HepG2 (cell line): Measurements from ENCODE around the gene MAN1A1. TPM values are rescaled to one million over a fixed set of nuclear protein-coding genes. Genes with fewer than 3 reads are reported as not detected.

ENCODE experiments used
- CC2D1A ChIP-seq: sonication (generic); formaldehyde crosslinking; IDR thresholded peaks from 2 replicates; pipeline ENCODE4 v1.8.1; 2023; ENCODE audit warnings: mild to moderate bottlenecking, missing genetic modification reagents
- CENPT ChIP-seq: sonication (generic); formaldehyde crosslinking; IDR thresholded peaks from 2 replicates; pipeline ENCODE4 v1.8.0; 2022; ENCODE audit warnings: low read depth, mild to moderate bottlenecking, moderate library complexity, missing genetic modification reagents
- GABPA ChIP-seq, 2 experiments: IDR thresholded peaks; 2 replicates each; pipeline ENCODE4 v1.6.1; 2011 to 2016; ENCODE audit warnings: low read depth in 2 of 2, low read length in 1 of 2, missing biosample characterization in 1 of 2, missing genetic modification characterization in 1 of 2
- GFI1 ChIP-seq: sonication (generic); formaldehyde crosslinking; IDR thresholded peaks from 2 replicates; pipeline ENCODE4 v1.5.0; 2020; ENCODE audit warnings: missing genetic modification reagents, mild to moderate bottlenecking, borderline replicate concordance
- JUN ChIP-seq: sonication (generic); formaldehyde crosslinking; IDR thresholded peaks from 2 replicates; pipeline ENCODE4 v1.4.0; 2020; ENCODE audit warnings: mild to moderate bottlenecking, missing genetic modification reagents
- MEF2D ChIP-seq: sonication (generic); formaldehyde crosslinking; IDR thresholded peaks from 2 replicates; pipeline ENCODE4 v1.5.1; 2020; ENCODE audit warnings: mild to moderate bottlenecking, missing genetic modification reagents
- MYPOP ChIP-seq: sonication (generic); formaldehyde crosslinking; IDR thresholded peaks from 2 replicates; pipeline ENCODE4 v1.8.1; 2023; ENCODE audit warnings: mild to moderate bottlenecking, moderate library complexity, missing genetic modification reagents
- NFE2 ChIP-seq: sonication (generic); formaldehyde crosslinking; IDR thresholded peaks from 2 replicates; pipeline ENCODE4 v1.4.0; 2020; ENCODE audit warnings: missing genetic modification reagents
- RNF219 ChIP-seq: sonication (generic); formaldehyde crosslinking; IDR thresholded peaks from 2 replicates; pipeline ENCODE4 v1.5.0; 2020; ENCODE audit warnings: mild to moderate bottlenecking, missing genetic modification reagents
- RORA ChIP-seq: sonication (generic); formaldehyde crosslinking; IDR thresholded peaks from 2 replicates; pipeline ENCODE4 v1.5.0; 2020; ENCODE audit warnings: mild to moderate bottlenecking, missing genetic modification reagents, moderate library complexity
- SYNCRIP ChIP-seq: fragments of 200-400 bp; formaldehyde crosslinking; IDR thresholded peaks from 2 replicates; pipeline ENCODE4 v1.6.1; 2018; ENCODE audit warnings: mild to moderate bottlenecking, low read depth, low read length; ENCODE audit not compliant: insufficient read depth
- TCF7 ChIP-seq: sonication (generic); IDR thresholded peaks from 2 replicates; pipeline ENCODE4 v1.6.1; 2016; ENCODE audit warnings: antibody characterized with exemption, low read depth
- TERF1 ChIP-seq: sonication (generic); formaldehyde crosslinking; IDR thresholded peaks from 2 replicates; pipeline ENCODE4 v1.8.0; 2022; ENCODE audit warnings: mild to moderate bottlenecking, missing genetic modification reagents, moderate library complexity
- TRIM22 ChIP-seq: fragments of 450-650 bp; IDR thresholded peaks from 2 replicates; pipeline ENCODE4 v1.6.1; 2017
- ZBTB1 ChIP-seq: sonication (generic); formaldehyde crosslinking; IDR thresholded peaks from 2 replicates; pipeline ENCODE4 v1.4.0; 2020; ENCODE audit warnings: missing genetic modification reagents, borderline replicate concordance
- ZBTB21 ChIP-seq: sonication (generic); formaldehyde crosslinking; IDR thresholded peaks from 2 replicates; pipeline ENCODE4 v1.4.0; 2020; ENCODE audit warnings: missing genetic modification reagents
- ZBTB42 ChIP-seq: sonication (generic); formaldehyde crosslinking; IDR thresholded peaks from 2 replicates; pipeline ENCODE4 v1.5.0; 2020; ENCODE audit warnings: mild to moderate bottlenecking, missing genetic modification reagents
- ZBTB7B ChIP-seq: sonication (generic); formaldehyde crosslinking; IDR thresholded peaks from 2 replicates; pipeline ENCODE4 v1.4.0; 2020; ENCODE audit warnings: missing genetic modification reagents
- ZNF205 ChIP-seq: IDR thresholded peaks from 2 replicates; pipeline ENCODE4 v1.6.1; 2018; ENCODE audit warnings: missing biosample characterization, missing genetic modification reagents
- ZNF275 ChIP-seq: sonication (generic); formaldehyde crosslinking; IDR thresholded peaks from 2 replicates; pipeline ENCODE4 v1.8.0; 2022; ENCODE audit warnings: missing genetic modification reagents, mild to moderate bottlenecking, inconsistent platforms, borderline replicate concordance
- ZNF414 ChIP-seq: sonication (generic); formaldehyde crosslinking; IDR thresholded peaks from 2 replicates; pipeline ENCODE4 v1.5.0; 2020; ENCODE audit warnings: missing genetic modification reagents
- ZNF496 ChIP-seq: sonication (generic); formaldehyde crosslinking; IDR thresholded peaks from 2 replicates; pipeline ENCODE4 v1.8.1; 2023; ENCODE audit warnings: mild to moderate bottlenecking, moderate library complexity, missing genetic modification reagents; ENCODE audit not compliant: insufficient replicate concordance
- ZNF776 ChIP-seq: sonication (generic); formaldehyde crosslinking; IDR thresholded peaks from 2 replicates; pipeline ENCODE4 v1.4.0; 2020; ENCODE audit warnings: mild to moderate bottlenecking, missing genetic modification reagents
- polyA plus RNA-seq, 8 experiments: library from polyadenylated mRNA; depleted of rRNA in 3 of 8; stranded (reverse) in 7 of 8; unstranded in 1 of 8; fragments of >200 nt; fragmentation: Illumina TruSeq in 4 of 8; extraction: Trizol in 4 of 8; gene quantifications; 2 replicates each; pipeline versions ENCODE4 v1.2.1 to v1.2.3, GENCODE V29; 2011 to 2016; ENCODE audit warnings: low read depth in 4 of 8, missing spikeins in 1 of 8, mixed read lengths in 1 of 8; ENCODE audit not compliant: insufficient read depth in 1 of 8
- total RNA-seq, 5 experiments: library from RNA; depleted of rRNA; stranded (reverse); fragments of >200 nt; fragmentation: Illumina TruSeq; extraction: Trizol; gene quantifications; 2 replicates each; pipeline ENCODE4 v1.2.3, GENCODE V29; 2016; ENCODE audit warnings: low read depth in 1 of 5

Gene MAN1A1
- total and polyA plus RNA-seq, 2 of the 13 experiments (the other 11 are each of a cell fraction or from before 2014, with no cell fraction given), result 156 to 236 TPM

- TF ChIP-seq ZNF275 (no peak), GFI1 (CRISPR knock-in tag) (peak; percentile 78), ZNF205 (no peak), ZNF414 (no peak), CENPT (no peak), MEF2D (CRISPR knock-in tag) (peak; percentile 97), SYNCRIP (no peak), JUN (CRISPR knock-in tag) (no peak), CC2D1A (CRISPR knock-in tag) (no peak), RNF219 (CRISPR knock-in tag) (no peak), TERF1 (CRISPR knock-in tag) (no peak), NFE2 (no peak), MYPOP (no peak), ZBTB21 (CRISPR knock-in tag) (no peak), TCF7 (peak; percentile 96), ZBTB1 (CRISPR knock-in tag) (no peak), GABPA (IDR thresholded peaks at IDR 0.05; ENCODE audit: low read depth, low read length) (no peak), GABPA (CRISPR knock-in tag; IDR thresholded peaks at IDR 0.05; ENCODE audit: low read depth) (peak; percentile 23; the same call in 1 of the 2 replicates), ZBTB42 (CRISPR knock-in tag) (no peak), ZNF496 (no peak), TRIM22 (no peak), RORA (no peak; the same call in 1 of the 2 replicates), ZBTB7B (CRISPR knock-in tag) (no peak), ZNF776 (CRISPR knock-in tag) (no peak)
Measured at GRCh38 chr6:119170447-119171087, 179.0 kb downstream of the MAN1A1 start (continued).
